Hematopoietic multipotent progenitor cell treated with erythropoietin and hydrocortisone succinate and interleukin-3 and kit ligand, for 15 days (in vitro differentiated cells): Measurements from ENCODE around the gene BPIFB2.

Source experiments
- DNase-seq: peaks from one replicate; pipeline ENCODE4 v3.0.0-alpha.2; 2015; ENCODE audit warnings: low spot score

Gene BPIFB2

GRCh38 chr20:33008336-33009213 lies 1.1 kb downstream of the BPIFB2 start:
- no peak for DNase-seq

- DNase-seq, result no peak
These were observed 2.0 kb downstream of the BPIFB2 start for GRCh38 chr20:33009214-33010132.

- no peak for DNase-seq
These were observed 2.6 kb downstream of the BPIFB2 start for GRCh38 chr20:33010133-33010504.

GRCh38 chr20:33010674-33011449 lies 3.4 kb downstream of the BPIFB2 start:
- no peak for DNase-seq

- no peak for DNase-seq
These were observed 5.1 kb downstream of the BPIFB2 start for GRCh38 chr20:33012327-33013189.

- DNase-seq, result no peak
These were observed 6.3 kb downstream of the BPIFB2 start for GRCh38 chr20:33013701-33014326.

- no peak for DNase-seq
These were observed 7.0 kb downstream of the BPIFB2 start for GRCh38 chr20:33014336-33015113.

- no peak for DNase-seq
These were observed 7.6 kb downstream of the BPIFB2 start for GRCh38 chr20:33015114-33015484.

GRCh38 chr20:33015700-33016580 lies 8.4 kb downstream of the BPIFB2 start:
- DNase-seq, result no peak

GRCh38 chr20:33016581-33017109 lies 9.1 kb downstream of the BPIFB2 start:
- DNase-seq, result no peak

- DNase-seq, result no peak
These were observed 10.0 kb downstream of the BPIFB2 start for GRCh38 chr20:33017542-33017941.

GRCh38 chr20:33018169-33018931 lies 10.8 kb downstream of the BPIFB2 start:
- DNase-seq, result no peak

GRCh38 chr20:33019465-33020277 lies 12.2 kb downstream of the BPIFB2 start:
- DNase-seq, result no peak

- no peak for DNase-seq
These were observed 13.0 kb downstream of the BPIFB2 start for GRCh38 chr20:33020278-33021161.

- DNase-seq, result no peak
These were observed 14.4 kb downstream of the BPIFB2 start for GRCh38 chr20:33021879-33022278.

GRCh38 chr20:33022289-33022688 lies 14.8 kb downstream of the BPIFB2 start:
- no peak for DNase-seq
